ENCODE data around the gene ATRAID. TPM values are rescaled to one million over a fixed set of nuclear protein-coding genes. Genes with fewer than 3 reads are reported as not detected.

Gene ATRAID
- total and polyA plus RNA-seq, 4 donors, result 44.9 to 77.5 (median 48.9) TPM

DNA sequence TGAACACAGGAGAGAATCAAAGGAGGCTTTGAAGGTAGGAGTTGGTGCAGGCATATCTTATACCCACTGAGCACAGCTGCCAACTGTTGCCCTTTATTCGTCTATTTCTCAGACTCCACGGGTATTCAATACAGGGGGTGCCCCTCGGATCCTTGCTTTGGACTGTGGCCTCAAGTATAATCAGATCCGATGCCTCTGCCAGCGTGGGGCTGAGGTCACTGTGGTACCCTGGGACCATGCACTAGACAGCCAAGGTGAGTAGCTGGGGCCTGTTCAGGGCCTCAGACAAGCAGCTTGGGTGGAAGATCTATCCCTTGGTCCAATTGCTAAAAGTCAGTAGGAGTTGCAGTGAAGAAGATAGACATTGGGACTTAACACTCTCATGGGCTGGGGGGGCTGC, 10.6 kb downstream of the ATRAID start:
- WGBS, result 98% methylated on average over 5 of the region's 5 CpGs
- DNase-seq (ENCODE audit: low spot score), result no peak
- no peak overlapping the region for H3K9ac ChIP-seq (ENCODE audit: low read depth in 1 of 2, low read length in 2 of 2)
- H3K27me3 ChIP-seq (ENCODE audit: control insufficient read depth in 4 of 4, insufficient read depth in 4 of 4, low read length in 3 of 4), result no peaks in the 10 kb centered on the region
- peaks cover 0 to 10% (median 2%) of the 10 kb centered on the region in 4 donors for H3K4me1 ChIP-seq (ENCODE audit: control insufficient read depth in 4 of 4, insufficient read depth in 4 of 4, low read length in 3 of 4)
- no peaks in the 10 kb centered on the region for H3K9me3 ChIP-seq (ENCODE audit: control insufficient read depth in 4 of 4, low read length in 3 of 4)
- no peak for TF ChIP-seq YY1 (IDR thresholded peaks at IDR 0.05)
- TF ChIP-seq, protein P1, sequence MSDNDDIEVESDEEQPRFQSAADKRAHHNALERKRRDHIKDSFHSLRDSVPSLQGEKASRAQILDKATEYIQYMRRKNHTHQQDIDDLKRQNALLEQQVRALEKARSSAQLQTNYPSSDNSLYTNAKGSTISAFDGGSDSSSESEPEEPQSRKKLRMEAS (IDR thresholded peaks at IDR 0.05), result no peak
- TF ChIP-seq, protein P2, sequence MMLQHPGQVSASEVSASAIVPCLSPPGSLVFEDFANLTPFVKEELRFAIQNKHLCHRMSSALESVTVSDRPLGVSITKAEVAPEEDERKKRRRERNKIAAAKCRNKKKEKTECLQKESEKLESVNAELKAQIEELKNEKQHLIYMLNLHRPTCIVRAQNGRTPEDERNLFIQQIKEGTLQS (IDR thresholded peaks at IDR 0.05), result no peak
- no peak for TF ChIP-seq FOXA2 (IDR thresholded peaks at IDR 0.05)
- TF ChIP-seq, protein P3, sequence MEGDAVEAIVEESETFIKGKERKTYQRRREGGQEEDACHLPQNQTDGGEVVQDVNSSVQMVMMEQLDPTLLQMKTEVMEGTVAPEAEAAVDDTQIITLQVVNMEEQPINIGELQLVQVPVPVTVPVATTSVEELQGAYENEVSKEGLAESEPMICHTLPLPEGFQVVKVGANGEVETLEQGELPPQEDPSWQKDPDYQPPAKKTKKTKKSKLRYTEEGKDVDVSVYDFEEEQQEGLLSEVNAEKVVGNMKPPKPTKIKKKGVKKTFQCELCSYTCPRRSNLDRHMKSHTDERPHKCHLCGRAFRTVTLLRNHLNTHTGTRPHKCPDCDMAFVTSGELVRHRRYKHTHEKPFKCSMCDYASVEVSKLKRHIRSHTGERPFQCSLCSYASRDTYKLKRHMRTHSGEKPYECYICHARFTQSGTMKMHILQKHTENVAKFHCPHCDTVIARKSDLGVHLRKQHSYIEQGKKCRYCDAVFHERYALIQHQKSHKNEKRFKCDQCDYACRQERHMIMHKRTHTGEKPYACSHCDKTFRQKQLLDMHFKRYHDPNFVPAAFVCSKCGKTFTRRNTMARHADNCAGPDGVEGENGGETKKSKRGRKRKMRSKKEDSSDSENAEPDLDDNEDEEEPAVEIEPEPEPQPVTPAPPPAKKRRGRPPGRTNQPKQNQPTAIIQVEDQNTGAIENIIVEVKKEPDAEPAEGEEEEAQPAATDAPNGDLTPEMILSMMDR (IDR thresholded peaks at IDR 0.05; ENCODE audit: low read depth, low read length, missing input control), result no peak
- TF ChIP-seq TAF1 (conservative IDR thresholded peaks at IDR 0.05), result no peak
- no peak for TF ChIP-seq GABPA (IDR thresholded peaks at IDR 0.05 in 1 of 2, conservative IDR thresholded peaks at IDR 0.05 in 1 of 2)
- TF ChIP-seq, protein P4, sequence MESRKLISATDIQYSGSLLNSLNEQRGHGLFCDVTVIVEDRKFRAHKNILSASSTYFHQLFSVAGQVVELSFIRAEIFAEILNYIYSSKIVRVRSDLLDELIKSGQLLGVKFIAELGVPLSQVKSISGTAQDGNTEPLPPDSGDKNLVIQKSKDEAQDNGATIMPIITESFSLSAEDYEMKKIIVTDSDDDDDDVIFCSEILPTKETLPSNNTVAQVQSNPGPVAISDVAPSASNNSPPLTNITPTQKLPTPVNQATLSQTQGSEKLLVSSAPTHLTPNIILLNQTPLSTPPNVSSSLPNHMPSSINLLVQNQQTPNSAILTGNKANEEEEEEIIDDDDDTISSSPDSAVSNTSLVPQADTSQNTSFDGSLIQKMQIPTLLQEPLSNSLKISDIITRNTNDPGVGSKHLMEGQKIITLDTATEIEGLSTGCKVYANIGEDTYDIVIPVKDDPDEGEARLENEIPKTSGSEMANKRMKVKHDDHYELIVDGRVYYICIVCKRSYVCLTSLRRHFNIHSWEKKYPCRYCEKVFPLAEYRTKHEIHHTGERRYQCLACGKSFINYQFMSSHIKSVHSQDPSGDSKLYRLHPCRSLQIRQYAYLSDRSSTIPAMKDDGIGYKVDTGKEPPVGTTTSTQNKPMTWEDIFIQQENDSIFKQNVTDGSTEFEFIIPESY (IDR thresholded peaks at IDR 0.05), result no peak
- TF ChIP-seq JUND (IDR thresholded peaks at IDR 0.05), result no peak
- no peak for TF ChIP-seq HNF4A (conservative IDR thresholded peaks at IDR 0.05)
- no peak for TF ChIP-seq NR2F2 (IDR thresholded peaks at IDR 0.05)
- H3K27ac ChIP-seq (ENCODE audit: low read depth in 1 of 2, low read length in 2 of 2), result no peak overlapping the region
- peaks cover 18 to 61% (median 52%) of the 10 kb centered on the region in 4 donors for H3K36me3 ChIP-seq (ENCODE audit: control insufficient read depth in 4 of 4, insufficient read depth in 3 of 4, low read depth in 1 of 4, low read length in 3 of 4)
- no peak overlapping the region for H3K4me3 ChIP-seq (ENCODE audit: low read depth in 1 of 3, low read length in 3 of 3)

DNA sequence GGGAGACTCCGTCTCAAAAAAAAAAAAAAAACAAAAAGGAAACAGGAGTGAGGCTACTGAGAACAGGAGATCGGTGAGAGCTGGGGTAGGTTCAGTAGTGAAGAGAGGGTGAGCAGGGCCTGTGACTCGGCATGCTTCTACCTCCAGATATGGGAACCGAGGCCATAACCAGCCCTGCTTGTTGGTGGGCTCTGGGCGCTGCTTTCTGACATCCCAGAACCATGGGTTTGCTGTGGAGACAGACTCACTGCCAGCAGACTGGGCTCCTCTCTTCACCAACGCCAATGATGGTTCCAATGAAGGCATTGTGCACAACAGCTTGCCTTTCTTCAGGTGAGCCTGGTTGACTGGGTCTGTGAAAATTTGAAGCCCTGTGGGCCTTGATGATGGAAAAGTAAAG, 11.6 kb downstream of the ATRAID start:
- H3K9me3 ChIP-seq (ENCODE audit: control insufficient read depth in 4 of 4, low read length in 3 of 4), result no peaks in the 10 kb centered on the region
- H3K27me3 ChIP-seq (ENCODE audit: control insufficient read depth in 4 of 4, insufficient read depth in 4 of 4, low read length in 3 of 4), result no peaks in the 10 kb centered on the region
- no peak overlapping the region for H3K9ac ChIP-seq (ENCODE audit: low read depth in 1 of 2, low read length in 2 of 2)
- 98% methylated on average over 6 of the region's 6 CpGs for WGBS
- TF ChIP-seq HNF4A (conservative IDR thresholded peaks at IDR 0.05) (no peak), SP1 (IDR thresholded peaks at IDR 0.05) (no peak), FOXA1 (IDR thresholded peaks at IDR 0.05) (no peak), EGR1 (IDR thresholded peaks at IDR 0.05; ENCODE audit: low read depth in 2 of 2) (no peak), RXRA (IDR thresholded peaks at IDR 0.05) (no peak)
- TF ChIP-seq, protein P4 (IDR thresholded peaks at IDR 0.05), result no peak
- peaks cover 0 to under 1% (median 0%) of the 10 kb centered on the region in 4 donors for H3K4me1 ChIP-seq (ENCODE audit: control insufficient read depth in 4 of 4, insufficient read depth in 4 of 4, low read length in 3 of 4)
- H3K4me3 ChIP-seq (ENCODE audit: low read depth in 1 of 3, low read length in 3 of 3), result no peak overlapping the region
- DNase-seq (ENCODE audit: low spot score), result no peak
- H3K36me3 ChIP-seq (ENCODE audit: control insufficient read depth in 4 of 4, insufficient read depth in 3 of 4, low read depth in 1 of 4, low read length in 3 of 4), result peaks cover 18 to 68% (median 56%) of the 10 kb centered on the region in 4 donors
- H3K27ac ChIP-seq (ENCODE audit: low read depth in 1 of 2, low read length in 2 of 2), result no peak overlapping the region
